ENCODE data around the gene TRPV4. TPM values are rescaled to one million over a fixed set of nuclear protein-coding genes. Genes with fewer than 3 reads are reported as not detected.
A peak's percentile ranks its signal among the peaks of the same experiment; 100 is the strongest.

Gene TRPV4
- total RNA-seq, 4 donors from 2014 or later: not detected

- Histone ChIP-seq H3K9me3 (no peaks in the 10 kb centered on the region), H3K36me3 (no peaks in the 10 kb centered on the region), H3K4me1 (peaks cover 17 to 20% of the 10 kb centered on the region in 2 donors), H3K27ac (peak overlapping the region; percentile 60 to 81 (median 74)), H3K4me3 (peak overlapping the region; percentile 66 to 86 (median 80)), H3K27me3 (no peaks in the 10 kb centered on the region)
- ATAC-seq (peak in 1 of 2 donors; percentile 2), DNase-seq (no peak)
- in situ Hi-C loops (cut with MboI; ENCODE audit: low sequenced_read_pairs in 4 of 4) (loop anchor here (5.0 to 10.0 kb wide), 3 partner anchors 72 to 77 kb away; no protein-coding TSS in a partner anchor), intact Hi-C loops (cut with DNase I; ENCODE audit: low total_unique reads) (loop anchor here (1.0 to 10.0 kb wide), 4 partner anchors 32 to 452 kb away; partner anchors contain the start of gene FAM222A)
- TF ChIP-seq POLR2A (IDR thresholded peaks at IDR 0.05): no peak
- no peak for TF ChIP-seq CTCF (IDR thresholded peaks at IDR 0.05 in 4 of 5, conservative IDR thresholded peaks at IDR 0.05 in 1 of 5)
Measured at GRCh38 chr12:109879351-109880042, 46.3 kb upstream of the TRPV4 start.

GRCh38 chr12:109878749-109879148 lies 45.6 kb upstream of the TRPV4 start:
- DNase-seq (no peak), ATAC-seq (no peak)
- Histone ChIP-seq H3K4me3 (peak overlapping the region in 3 of 4 donors; percentile 66 to 86 (median 81)), H3K4me1 (peaks cover 17 to 20% of the 10 kb centered on the region in 2 donors), H3K27me3 (no peaks in the 10 kb centered on the region), H3K9me3 (no peaks in the 10 kb centered on the region), H3K36me3 (no peaks in the 10 kb centered on the region), H3K27ac (no peak overlapping the region)
- in situ Hi-C loops (cut with MboI; ENCODE audit: low sequenced_read_pairs in 4 of 4) (loop anchor here (5.0 to 10.0 kb wide), 3 partner anchors 71 to 76 kb away; no protein-coding TSS in a partner anchor), intact Hi-C loops (cut with DNase I; ENCODE audit: low total_unique reads) (loop anchor here (5.0 kb wide), 1 partner anchor 451 kb away; no protein-coding TSS in a partner anchor)
- TF ChIP-seq POLR2A (IDR thresholded peaks at IDR 0.05) (no peak), CTCF (IDR thresholded peaks at IDR 0.05 in 4 of 5, conservative IDR thresholded peaks at IDR 0.05 in 1 of 5) (no peak)

- H3K9me3 ChIP-seq: no peaks in the 10 kb centered on the region
- TF ChIP-seq POLR2A (IDR thresholded peaks at IDR 0.05) (no peak), CTCF (IDR thresholded peaks at IDR 0.05 in 4 of 5, conservative IDR thresholded peaks at IDR 0.05 in 1 of 5) (no peak)
- DNase-seq (no peak), ATAC-seq (no peak)
- no peak overlapping the region for H3K4me3 ChIP-seq
- peaks cover 17 to 20% of the 10 kb centered on the region in 2 donors for H3K4me1 ChIP-seq
- H3K27me3 ChIP-seq: no peaks in the 10 kb centered on the region
- H3K27ac ChIP-seq: no peak overlapping the region
- intact Hi-C loops (cut with DNase I; ENCODE audit: low total_unique reads) (loop anchor here (5.0 kb wide), 1 partner anchor 451 kb away; no protein-coding TSS in a partner anchor), in situ Hi-C loops (cut with MboI; ENCODE audit: low sequenced_read_pairs in 4 of 4) (loop anchor here (5.0 to 10.0 kb wide), 3 partner anchors 71 to 76 kb away; no protein-coding TSS in a partner anchor)
- no peaks in the 10 kb centered on the region for H3K36me3 ChIP-seq
Measured at GRCh38 chr12:109878247-109878625, 45.0 kb upstream of the TRPV4 start.

- Histone ChIP-seq H3K27me3 (no peaks in the 10 kb centered on the region), H3K4me3 (no peak overlapping the region), H3K27ac (no peak overlapping the region), H3K4me1 (peaks cover 17 to 20% of the 10 kb centered on the region in 2 donors), H3K36me3 (no peaks in the 10 kb centered on the region), H3K9me3 (no peaks in the 10 kb centered on the region)
- intact Hi-C loops (cut with DNase I; ENCODE audit: low total_unique reads) (loop anchor here (5.0 kb wide), 1 partner anchor 450 kb away; no protein-coding TSS in a partner anchor), in situ Hi-C loops (cut with MboI; ENCODE audit: low sequenced_read_pairs in 4 of 4) (loop anchor here (5.0 to 10.0 kb wide), 3 partner anchors 70 to 75 kb away; no protein-coding TSS in a partner anchor)
- DNase-seq (no peak), ATAC-seq (no peak)
- TF ChIP-seq CTCF (IDR thresholded peaks at IDR 0.05 in 4 of 5, conservative IDR thresholded peaks at IDR 0.05 in 1 of 5): no peak
- TF ChIP-seq POLR2A (IDR thresholded peaks at IDR 0.05): no peak
Measured at GRCh38 chr12:109877504-109878246, 44.5 kb upstream of the TRPV4 start.
